Caco-2 (cell line): Measurements from ENCODE around the gene MRAS. TPM values are rescaled to one million over a fixed set of nuclear protein-coding genes. Genes with fewer than 3 reads are reported as not detected.
A peak's percentile ranks its signal among the peaks of the same experiment; 100 is the strongest.

Experiments
- BruUV-seq: library from RNA; stranded (reverse); fragments of 400-500 nt; replicated peaks from 2 replicates; lab custom pipeline; 2021; lab: Mats Ljungman, UMichigan
- CTCF ChIA-PET: fragments of 300-600 bp; sonication (Branson Sonifier 250); formaldehyde crosslinking; loops from one replicate; lab custom pipeline; 2022; ENCODE audit warnings: antibody characterized with exemption; lab: Charles Lee
- POLR2A ChIA-PET: fragments of 300-600 bp; sonication (Branson Sonifier 250); formaldehyde crosslinking; loops from one replicate; lab custom pipeline; 2022; ENCODE audit warnings: antibody characterized with exemption; lab: Charles Lee
- DNase-seq, 2 experiments: peaks; one replicate each; pipeline versions ENCODE4 v3.0.0 to v3.0.0-alpha.2; 2020 to 2022
- H3K27me3 ChIP-seq: replicated peaks from 2 replicates; pipeline ENCODE4 v1.6.0; 2011; ENCODE audit warnings: low read length; ENCODE audit not compliant: control insufficient read depth, insufficient read depth
- H3K36me3 ChIP-seq: 2 replicates; pipeline ENCODE4 v1.5.1; 2011; ENCODE audit warnings: low read length; ENCODE audit not compliant: control insufficient read depth, insufficient read depth
- H3K4me1 ChIP-seq: fragments of 250-450 bp; sonication (Bioruptor Pico); 2 replicates; pipeline ENCODE4 v1.5.1; 2020; ENCODE audit warnings: mild to moderate bottlenecking
- H3K4me3 ChIP-seq: 2 replicates; pipeline ENCODE4 v1.5.1; 2011; ENCODE audit warnings: low read depth, mild to moderate bottlenecking, control low read depth, low read length
- H3K9me3 ChIP-seq: fragments of 250-450 bp; sonication (Bioruptor Pico); 2 replicates; pipeline ENCODE4 v1.5.1; 2020; ENCODE audit warnings: mild to moderate bottlenecking, moderate library complexity
- H3K27ac Mint-ChIP-seq: one replicate; pipeline ENCODE4 v1.8.0; 2022; ENCODE audit warnings: mixed read lengths; ENCODE audit not compliant: unreplicated experiment
- H3K27me3 Mint-ChIP-seq: one replicate; pipeline ENCODE4 v1.8.0; 2022; ENCODE audit warnings: mixed read lengths; ENCODE audit not compliant: insufficient read depth, unreplicated experiment
- H3K36me3 Mint-ChIP-seq: one replicate; pipeline ENCODE4 v1.8.0; 2022; ENCODE audit warnings: mild to moderate bottlenecking, mixed read lengths; ENCODE audit not compliant: insufficient read depth, unreplicated experiment
- H3K4me1 Mint-ChIP-seq: one replicate; pipeline ENCODE4 v1.8.0; 2022; ENCODE audit warnings: low read depth, mixed read lengths; ENCODE audit not compliant: unreplicated experiment
- H3K4me3 Mint-ChIP-seq: one replicate; pipeline ENCODE4 v1.8.0; 2022; ENCODE audit warnings: mild to moderate bottlenecking, moderate library complexity, mixed read lengths; ENCODE audit not compliant: unreplicated experiment
- H3K9me3 Mint-ChIP-seq: one replicate; pipeline ENCODE4 v1.8.0; 2022; ENCODE audit warnings: mixed read lengths; ENCODE audit not compliant: unreplicated experiment
- CTCF ChIP-seq, 2 experiments: fragments of 200-600 bp in 1 of 2; IDR thresholded peaks; 1 replicate in 1 of 2; 2 replicates in 1 of 2; pipeline versions ENCODE4 v1.5.1 to v1.8.0; 2011 to 2022; ENCODE audit warnings: antibody characterized with exemption in 1 of 2, control low read depth in 1 of 2, inconsistent platforms in 1 of 2, low read depth in 1 of 2, low read length in 1 of 2, mild to moderate bottlenecking in 1 of 2, moderate library complexity in 1 of 2; ENCODE audit not compliant: insufficient read depth in 1 of 2, severe bottlenecking in 1 of 2, unreplicated experiment in 1 of 2
- intact Hi-C: fragments of 100-400 bp; cut with micrococcal nuclease; formaldehyde crosslinking; loops from one replicate; pipeline ENCODE4 v1.10.0; 2022; ENCODE audit not compliant: unreplicated experiment
- total RNA-seq: library from RNA; stranded (reverse); gene quantifications from 2 replicates; pipeline ENCODE4 v1.2.3, GENCODE V29; 2022

The MRAS gene
- total RNA-seq, 1 experiment from 2014 or later: 11.4 TPM

- CTCF ChIA-PET: interaction anchor here (0.9 to 1.9 kb wide), 4 partner anchors 18 to 80 kb away, joined by 4 to 10 read pairs (median 6); partner anchors contain the start of genes ESYT3 and MRAS
- Mint-ChIP-seq H3K27ac (peak overlapping the region; percentile 71), H3K36me3 (no peaks in the 10 kb centered on the region), H3K27me3 (no peaks in the 10 kb centered on the region), H3K4me1 (peaks cover 32% of the 10 kb centered on the region), H3K9me3 (no peaks in the 10 kb centered on the region), H3K4me3 (peak overlapping the region; percentile 63)
- Histone ChIP-seq H3K4me3 (no peak overlapping the region), H3K36me3 (no peaks in the 10 kb centered on the region), H3K9me3 (no peaks in the 10 kb centered on the region), H3K27me3 (no peaks in the 10 kb centered on the region), H3K4me1 (peaks cover 30% of the 10 kb centered on the region)
- TF ChIP-seq CTCF (IDR thresholded peaks at IDR 0.05; ENCODE audit: insufficient read depth in 1 of 2, low read depth in 1 of 2, low read length in 1 of 2, severe bottlenecking in 1 of 2, unreplicated experiment in 1 of 2): no peak
- DNase-seq: peak; percentile 55 to 69
- POLR2A ChIA-PET: interaction anchor here (1.0 kb wide), 1 partner anchor 10 kb away, joined by 4 read pairs; no protein-coding TSS in a partner anchor
- intact Hi-C loops: loop anchor here (2.0 kb wide), 4 partner anchors 17 to 65 kb away; partner anchors contain the start of genes ESYT3 and MRAS
- no TSS peak for BruUV-seq
Observed at GRCh38 chr3:138399766-138400165, 51.4 kb downstream of the MRAS start.

- intact Hi-C loops: no loop called here
- no peak for DNase-seq
Observed at GRCh38 chr3:138400651-138401070, 52.3 kb downstream of the MRAS start.

GRCh38 chr3:138401834-138402233 is 53.5 kb downstream of the MRAS start:
- Mint-ChIP-seq H3K27ac (no peak overlapping the region), H3K4me1 (peaks cover 28% of the 10 kb centered on the region), H3K36me3 (no peaks in the 10 kb centered on the region), H3K4me3 (no peak overlapping the region), H3K27me3 (no peaks in the 10 kb centered on the region), H3K9me3 (no peaks in the 10 kb centered on the region)
- no peaks in the 10 kb centered on the region for H3K9me3 ChIP-seq
- H3K4me3 ChIP-seq: no peak overlapping the region
- intact Hi-C loops: no loop called here
- peaks cover 30% of the 10 kb centered on the region for H3K4me1 ChIP-seq
- CTCF ChIA-PET: no interaction called here
- H3K36me3 ChIP-seq: no peaks in the 10 kb centered on the region
- no peak for DNase-seq
- no peak for TF ChIP-seq CTCF (IDR thresholded peaks at IDR 0.05; ENCODE audit: insufficient read depth in 1 of 2, low read depth in 1 of 2, low read length in 1 of 2, severe bottlenecking in 1 of 2, unreplicated experiment in 1 of 2)
- no peaks in the 10 kb centered on the region for H3K27me3 ChIP-seq
- BruUV-seq: no TSS peak
- POLR2A ChIA-PET: no interaction called here

More at GRCh38 chr3:138400651-138401070, 52.3 kb downstream of the MRAS start:
- POLR2A ChIA-PET: interaction anchor here (0.6 kb wide), 1 partner anchor 34 kb away, joined by 3 read pairs; the partner anchor contains the start of gene ESYT3
- H3K27ac Mint-ChIP-seq: peak overlapping the region; percentile 71
- Histone ChIP-seq H3K4me3 (no peak overlapping the region), H3K27me3 (no peaks in the 10 kb centered on the region), H3K9me3 (no peaks in the 10 kb centered on the region), H3K4me1 (peaks cover 30% of the 10 kb centered on the region), H3K36me3 (no peaks in the 10 kb centered on the region)
- no peak for TF ChIP-seq CTCF (IDR thresholded peaks at IDR 0.05; ENCODE audit: insufficient read depth in 1 of 2, low read depth in 1 of 2, low read length in 1 of 2, severe bottlenecking in 1 of 2, unreplicated experiment in 1 of 2)
- CTCF ChIA-PET: interaction anchor here (1.1 to 1.9 kb wide), 2 partner anchors 34 to 53 kb away, joined by 4 to 10 read pairs; partner anchors contain the start of genes ESYT3 and MRAS
- H3K4me1 Mint-ChIP-seq: peaks cover 32% of the 10 kb centered on the region
- H3K9me3 Mint-ChIP-seq: no peaks in the 10 kb centered on the region
- BruUV-seq: no TSS peak
- no peaks in the 10 kb centered on the region for H3K27me3 Mint-ChIP-seq
- H3K4me3 Mint-ChIP-seq: no peak overlapping the region
- no peaks in the 10 kb centered on the region for H3K36me3 Mint-ChIP-seq
